ENCODE measurements around the gene CYFIP2. TPM values are rescaled to one million over a fixed set of nuclear protein-coding genes. Genes with fewer than 3 reads are reported as not detected.

CYFIP2 gene
- total and polyA plus RNA-seq, 5 donors from 2014 or later: 332 to 383 (median 357) TPM

DNA sequence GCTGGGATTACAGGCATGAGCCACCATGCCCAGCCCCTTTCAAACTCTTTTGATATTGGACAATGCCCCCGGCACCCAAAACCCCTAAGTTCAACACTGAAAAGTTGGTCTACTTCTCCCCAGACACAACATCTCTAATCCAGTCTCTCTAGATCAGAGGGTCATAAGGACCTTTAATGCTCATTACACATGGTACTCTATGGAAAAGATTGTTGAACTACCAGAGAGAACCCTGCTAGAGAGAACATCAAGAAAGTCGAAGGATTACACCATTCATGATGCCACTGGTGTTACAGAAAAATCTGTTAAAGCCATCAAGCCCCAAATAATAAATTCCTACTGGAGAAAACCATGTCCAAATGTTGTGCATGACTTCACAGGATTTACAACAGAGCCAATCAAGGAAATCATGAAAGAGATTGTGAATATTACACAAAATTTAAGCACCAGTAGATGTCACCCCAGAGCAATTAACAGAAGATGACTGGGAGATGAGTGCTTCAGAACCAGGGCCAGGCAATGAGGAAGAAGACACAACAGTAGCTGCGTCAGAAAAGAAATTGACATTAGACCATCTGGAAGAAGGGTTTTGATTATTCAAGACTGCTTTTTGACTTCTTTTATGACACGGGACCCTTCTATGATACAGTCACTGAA, 165.7 kb downstream of the CYFIP2 start:
- Mint-ChIP-seq H3K4me1 (peaks cover 4 to 6% (median 5%) of the 10 kb centered on the region in 4 donors), H3K27ac (no peak overlapping the region), H3K27me3 (peaks cover 5% of the 10 kb centered on the region), H3K4me3 (no peak overlapping the region), H3K36me3 (no peaks in the 10 kb centered on the region), H3K9me3 (peaks cover 0 to 2% (median 0%) of the 10 kb centered on the region in 7 donors)
- Histone ChIP-seq H3K9me3 (ENCODE audit: control insufficient read depth in 2 of 2, low read length in 2 of 2) (no peaks in the 10 kb centered on the region), H3K4me3 (ENCODE audit: low read depth, low read length) (no peak overlapping the region), H3K27me3 (ENCODE audit: control insufficient read depth, insufficient read depth, low read length) (no peaks in the 10 kb centered on the region), H3K4me1 (ENCODE audit: control insufficient read depth, insufficient read depth, low read length, poor library complexity, severe bottlenecking) (no peaks in the 10 kb centered on the region), H3K36me3 (ENCODE audit: control insufficient read depth, insufficient read depth, low read length) (no peaks in the 10 kb centered on the region), H3K27ac (ENCODE audit: insufficient read depth, low read length, poor library complexity, severe bottlenecking) (no peak overlapping the region)
- DNase-seq (peak in 2 of 3 donors; percentile 54 to 84), ATAC-seq (ENCODE audit: low read depth in 2 of 2) (peak; percentile 88 to 90)

DNA sequence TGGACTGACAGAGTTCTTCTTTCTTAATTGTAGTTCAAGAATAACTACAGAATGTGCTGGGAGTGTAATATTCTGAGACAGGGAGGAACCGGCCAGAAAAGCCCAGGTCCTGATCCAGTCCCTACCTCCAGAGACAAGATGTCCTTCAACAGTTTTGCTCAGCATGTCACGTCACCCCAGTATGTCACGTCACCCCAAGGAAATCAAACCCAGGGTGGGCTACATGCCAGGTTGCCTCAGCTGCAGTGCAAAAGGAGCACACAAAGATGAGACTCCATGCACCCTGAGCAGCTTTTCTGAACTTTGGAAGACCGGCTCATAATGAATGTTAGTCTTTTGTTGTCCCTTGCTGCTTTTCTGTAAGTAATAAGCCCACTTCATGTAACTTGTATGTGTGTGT, 168.2 kb downstream of the CYFIP2 start:
- no peaks in the 10 kb centered on the region for H3K9me3 ChIP-seq (ENCODE audit: control insufficient read depth in 2 of 2, low read length in 2 of 2)
- no peaks in the 10 kb centered on the region for H3K27me3 ChIP-seq (ENCODE audit: control insufficient read depth, insufficient read depth, low read length)
- DNase-seq (no peak), ATAC-seq (ENCODE audit: low read depth in 2 of 2) (no peak)
- no peaks in the 10 kb centered on the region for H3K4me1 ChIP-seq (ENCODE audit: control insufficient read depth, insufficient read depth, low read length, poor library complexity, severe bottlenecking)
- H3K4me3 ChIP-seq (ENCODE audit: low read depth, low read length): no peak overlapping the region
- Mint-ChIP-seq H3K27ac (no peak overlapping the region), H3K36me3 (no peaks in the 10 kb centered on the region), H3K4me3 (no peak overlapping the region), H3K4me1 (peaks cover 0 to 6% (median 5%) of the 10 kb centered on the region in 4 donors), H3K27me3 (peaks cover 5% of the 10 kb centered on the region), H3K9me3 (peaks cover 0 to 2% (median 0%) of the 10 kb centered on the region in 7 donors)
- no peak overlapping the region for H3K27ac ChIP-seq (ENCODE audit: insufficient read depth, low read length, poor library complexity, severe bottlenecking)
- no peaks in the 10 kb centered on the region for H3K36me3 ChIP-seq (ENCODE audit: control insufficient read depth, insufficient read depth, low read length)

DNA sequence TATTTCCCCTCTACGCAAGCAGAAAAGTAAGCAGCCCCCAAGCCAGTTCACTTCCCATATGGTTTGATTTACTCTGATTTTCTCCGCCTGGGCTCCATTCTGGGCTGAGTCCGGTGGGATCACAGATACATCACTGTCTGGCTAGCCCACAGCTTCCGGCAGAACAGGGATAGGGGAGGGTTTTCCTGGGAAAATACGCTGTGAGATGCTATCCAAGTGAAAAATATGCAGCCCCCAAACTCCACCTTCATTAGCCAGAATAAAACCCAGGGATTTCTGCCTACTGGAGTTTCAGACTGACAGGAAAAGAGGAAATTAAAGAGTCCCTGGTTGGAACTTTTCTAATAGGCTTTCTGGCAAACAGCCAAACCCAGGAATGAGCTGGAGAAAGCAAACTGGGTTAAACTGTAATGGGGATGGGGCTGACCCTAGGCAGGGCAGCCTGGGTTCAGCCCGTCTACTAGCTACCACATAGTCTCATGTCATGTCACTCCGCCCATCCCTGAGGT, 177.2 kb downstream of the CYFIP2 start:
- peaks cover 0 to 2% (median 0%) of the 10 kb centered on the region in 4 donors for H3K4me1 Mint-ChIP-seq
- no peak overlapping the region for H3K4me3 Mint-ChIP-seq
- no peaks in the 10 kb centered on the region for H3K27me3 ChIP-seq (ENCODE audit: control insufficient read depth, insufficient read depth, low read length)
- H3K4me3 ChIP-seq (ENCODE audit: low read depth, low read length): no peak overlapping the region
- DNase-seq (no peak), ATAC-seq (ENCODE audit: low read depth in 2 of 2) (no peak)
- no peaks in the 10 kb centered on the region for H3K4me1 ChIP-seq (ENCODE audit: control insufficient read depth, insufficient read depth, low read length, poor library complexity, severe bottlenecking)
- H3K27ac ChIP-seq (ENCODE audit: insufficient read depth, low read length, poor library complexity, severe bottlenecking): no peak overlapping the region
- H3K27me3 Mint-ChIP-seq: no peaks in the 10 kb centered on the region
- no peaks in the 10 kb centered on the region for H3K36me3 Mint-ChIP-seq
- H3K9me3 ChIP-seq (ENCODE audit: control insufficient read depth in 2 of 2, low read length in 2 of 2): no peaks in the 10 kb centered on the region
- no peak overlapping the region for H3K27ac Mint-ChIP-seq
- no peaks in the 10 kb centered on the region for H3K9me3 Mint-ChIP-seq
- H3K36me3 ChIP-seq (ENCODE audit: control insufficient read depth, insufficient read depth, low read length): no peaks in the 10 kb centered on the region

DNA sequence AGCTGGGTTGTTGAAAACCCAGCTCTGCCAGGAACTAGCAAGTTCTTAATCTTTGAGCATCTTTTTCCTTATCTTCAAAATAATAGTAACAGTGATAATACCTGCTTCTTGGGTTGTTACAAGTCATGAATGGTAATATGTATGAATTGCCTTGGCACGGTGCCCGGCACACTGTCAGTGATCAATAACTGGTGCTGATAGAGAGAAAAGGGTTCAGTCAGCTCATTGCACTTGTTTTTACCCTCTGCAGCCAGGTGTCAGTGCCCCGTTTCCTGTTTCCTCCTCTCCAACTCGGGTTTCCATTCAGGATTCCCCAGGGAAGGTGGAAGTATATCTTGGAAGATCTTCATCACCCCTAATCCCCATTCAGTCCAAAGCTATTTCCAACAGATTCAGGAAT, 178.3 kb downstream of the CYFIP2 start:
- H3K4me3 ChIP-seq (ENCODE audit: low read depth, low read length): no peak overlapping the region
- H3K36me3 Mint-ChIP-seq: no peaks in the 10 kb centered on the region
- peaks cover 5% of the 10 kb centered on the region for H3K27me3 Mint-ChIP-seq
- no peak overlapping the region for H3K27ac Mint-ChIP-seq
- peaks cover 0 to 2% (median 0%) of the 10 kb centered on the region in 4 donors for H3K4me1 Mint-ChIP-seq
- no peak for DNase-seq
- no peaks in the 10 kb centered on the region for H3K9me3 Mint-ChIP-seq
- no peak overlapping the region for H3K27ac ChIP-seq (ENCODE audit: insufficient read depth, low read length, poor library complexity, severe bottlenecking)
- no peak overlapping the region for H3K4me3 Mint-ChIP-seq
- no peaks in the 10 kb centered on the region for H3K36me3 ChIP-seq (ENCODE audit: control insufficient read depth, insufficient read depth, low read length)
- H3K27me3 ChIP-seq (ENCODE audit: control insufficient read depth, insufficient read depth, low read length): no peaks in the 10 kb centered on the region
- H3K4me1 ChIP-seq (ENCODE audit: control insufficient read depth, insufficient read depth, low read length, poor library complexity, severe bottlenecking): no peaks in the 10 kb centered on the region
- no peaks in the 10 kb centered on the region for H3K9me3 ChIP-seq (ENCODE audit: control insufficient read depth in 2 of 2, low read length in 2 of 2)
- ATAC-seq (ENCODE audit: low read depth in 2 of 2): no peak

Other genes starting within 250 kb of the CYFIP2 start
- gene HAVCR1, start 207.0 kb upstream of the CYFIP2 start, total RNA-seq: 7.9 TPM
- gene HAVCR1, start 207.0 kb upstream of the CYFIP2 start, polyA plus RNA-seq: 1 to 10 TPM; 1.7 to 8.2 (median 3.7) TPM
- 5.0 TPM for gene HAVCR2, start 157.1 kb upstream of the CYFIP2 start, total RNA-seq
- 1 to 10 TPM; 4.0 to 9.7 (median 7.0) TPM for gene HAVCR2, start 157.1 kb upstream of the CYFIP2 start, polyA plus RNA-seq
- 9.0 TPM for gene MED7, start 123.3 kb upstream of the CYFIP2 start, total RNA-seq
- gene MED7, start 123.3 kb upstream of the CYFIP2 start, polyA plus RNA-seq: 10 to 100 TPM; 15.0 to 19.5 (median 16.1) TPM
- gene GARIN3, start 99.9 kb upstream of the CYFIP2 start, total RNA-seq: not detected
- gene GARIN3, start 99.9 kb upstream of the CYFIP2 start, polyA plus RNA-seq: not detected
- gene ITK, start 85.3 kb upstream of the CYFIP2 start, total RNA-seq: 550 TPM
- gene ITK, start 85.3 kb upstream of the CYFIP2 start, polyA plus RNA-seq: 100 to 1,000 TPM; 146 to 222 (median 169) TPM
- gene NIPAL4, start 194.1 kb downstream of the CYFIP2 start, total RNA-seq: 1.1 TPM
- under 1 TPM in 3 of 4 donors, not detected in 1; 0.10 to 0.15 (median 0.14) TPM for gene NIPAL4, start 194.1 kb downstream of the CYFIP2 start, polyA plus RNA-seq